Upper lobe of left lung (tissue), 4 donors: ENCODE results near the gene CFAP74.

Experiments
- CTCF ChIP-seq, 6 experiments: fragments of 450-650 bp in 4 of 6; fragments of 200-600 bp in 2 of 6; sonication (generic) in 2 of 6; IDR thresholded peaks; one replicate each; pipeline ENCODE4 v1.5.1; 2016 to 2019; ENCODE audit warnings: antibody characterized with exemption in 6 of 6
- EP300 ChIP-seq, 4 donors: sonication (generic); formaldehyde crosslinking; IDR thresholded peaks; one replicate each; pipeline ENCODE4 v1.5.1; 2017; ENCODE audit warnings: antibody characterized with exemption in 4 of 4, control low read depth in 2 of 4
- POLR2A ChIP-seq, 4 donors: fragments of 450-650 bp; IDR thresholded peaks; one replicate each; pipeline ENCODE4 v1.5.1; 2016 to 2017; ENCODE audit warnings: antibody characterized with exemption in 4 of 4, mild to moderate bottlenecking in 2 of 4
- POLR2AphosphoS5 ChIP-seq, 2 donors: sonication (generic); formaldehyde crosslinking; IDR thresholded peaks; one replicate each; pipeline ENCODE4 v1.5.1; 2017; ENCODE audit warnings: antibody characterized with exemption in 2 of 2

DNA sequence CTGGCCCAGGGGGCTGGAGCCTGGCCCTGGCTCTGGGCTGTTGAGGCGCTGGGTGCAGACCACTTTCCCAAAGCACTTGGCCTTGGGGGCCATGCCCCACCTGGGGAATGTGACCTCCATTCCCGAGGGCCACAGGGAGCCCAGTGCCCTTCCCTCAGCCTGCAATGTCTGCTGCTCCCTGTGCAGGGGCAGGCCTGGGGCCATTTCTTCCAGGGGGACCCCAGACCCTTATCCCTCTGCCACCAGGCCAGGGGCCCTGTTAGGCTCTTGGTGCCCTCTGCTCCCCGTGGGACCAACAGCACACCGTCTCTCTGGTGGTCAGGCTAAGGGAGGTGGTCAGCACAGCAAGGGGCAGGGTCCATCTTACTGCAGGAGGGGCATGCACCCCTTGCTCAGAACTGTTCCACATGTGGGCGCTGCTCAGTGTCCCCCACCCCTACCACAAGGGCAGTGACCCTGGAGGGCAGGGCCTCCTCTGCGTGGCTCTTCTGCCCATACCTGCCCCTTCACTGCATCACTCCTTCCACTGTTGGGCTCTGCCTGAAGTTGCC is 83.5 kb downstream of the CFAP74 start:
- TF ChIP-seq EP300 (IDR thresholded peaks at IDR 0.05) (no peak), POLR2A (IDR thresholded peaks at IDR 0.05) (no peak), CTCF (IDR thresholded peaks at IDR 0.05) (no peak), POLR2AphosphoS5 (IDR thresholded peaks at IDR 0.05) (no peak)
